Cerebellar nuclear complex (tissue), 1 donor: Measurements from ENCODE around the gene TMEM247.

ENCODE experiments used
- DNase-seq, 2 experiments: peaks; one replicate each; lab custom pipeline; 2025; lab: John Stamatoyannopoulos, UW

TMEM247 gene

GRCh38 chr2:46479265-46479664 lies at the start of gene TMEM247:
TSS of gene TMEM247 (plus strand) at chr2:46479565.
- no peak for DNase-seq

- no peak for DNase-seq
Observed at GRCh38 chr2:46430413-46430812, 49.0 kb upstream of the TMEM247 start.

GRCh38 chr2:46430992-46431391 lies 48.4 kb upstream of the TMEM247 start:
- no peak for DNase-seq

GRCh38 chr2:46431481-46432235 lies 47.7 kb upstream of the TMEM247 start:
- DNase-seq: peak; percentile 34 to 53

GRCh38 chr2:46434851-46435273 lies 44.5 kb upstream of the TMEM247 start:
- no peak for DNase-seq

- no peak for DNase-seq
Observed at GRCh38 chr2:46435353-46435752, 44.0 kb upstream of the TMEM247 start.

GRCh38 chr2:46435796-46436360 lies 43.5 kb upstream of the TMEM247 start:
- no peak for DNase-seq

GRCh38 chr2:46436800-46437199 lies 42.6 kb upstream of the TMEM247 start:
- DNase-seq: no peak

GRCh38 chr2:46438102-46438501 lies 41.3 kb upstream of the TMEM247 start:
- no peak for DNase-seq

GRCh38 chr2:46438794-46439193 lies 40.6 kb upstream of the TMEM247 start:
- DNase-seq: no peak

GRCh38 chr2:46439582-46439981 lies 39.8 kb upstream of the TMEM247 start:
- DNase-seq: no peak

- no peak for DNase-seq
Observed at GRCh38 chr2:46441838-46442712, 37.3 kb upstream of the TMEM247 start.

GRCh38 chr2:46444732-46445131 lies 34.6 kb upstream of the TMEM247 start:
- no peak for DNase-seq

GRCh38 chr2:46445556-46445955 lies 33.8 kb upstream of the TMEM247 start:
- no peak for DNase-seq

GRCh38 chr2:46446871-46447568 lies 32.3 kb upstream of the TMEM247 start:
- DNase-seq: no peak

GRCh38 chr2:46447649-46448048 lies 31.7 kb upstream of the TMEM247 start:
- no peak for DNase-seq

GRCh38 chr2:46448111-46448510 lies 31.3 kb upstream of the TMEM247 start:
- no peak for DNase-seq

GRCh38 chr2:46448641-46449040 lies 30.7 kb upstream of the TMEM247 start:
- no peak for DNase-seq

- no peak for DNase-seq
Observed at GRCh38 chr2:46449700-46450099, 29.7 kb upstream of the TMEM247 start.

- no peak for DNase-seq
Observed at GRCh38 chr2:46451131-46451711, 28.1 kb upstream of the TMEM247 start.

- no peak for DNase-seq
Observed at GRCh38 chr2:46456789-46457188, 22.6 kb upstream of the TMEM247 start.
